ENCODE results near the gene GRM7. TPM values are rescaled to one million over a fixed set of nuclear protein-coding genes. Genes with fewer than 3 reads are reported as not detected.

GRM7 gene
- total RNA-seq, 1 donor from 2014 or later, result 0.80 TPM

DNA sequence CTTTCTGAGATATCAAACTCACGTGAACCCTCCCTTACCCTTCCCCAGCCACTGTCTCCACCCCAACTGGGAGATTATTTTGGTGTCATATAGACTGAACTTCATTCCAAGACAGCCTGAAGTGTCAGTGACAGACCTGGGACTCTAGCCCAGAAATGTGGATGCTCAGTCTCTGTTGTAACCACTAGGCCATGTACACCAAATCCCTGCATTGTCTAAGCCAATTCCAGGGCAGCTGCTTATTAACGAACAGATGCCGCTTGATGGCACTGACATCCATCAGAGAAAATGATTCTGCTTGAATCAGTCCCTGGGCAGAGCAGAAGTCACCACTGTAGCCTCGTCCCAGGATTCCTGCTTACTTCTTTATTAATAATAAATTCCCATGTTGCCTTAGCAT lies 305.5 kb downstream of the GRM7 start:
- Histone ChIP-seq H3K9me3 (ENCODE audit: low read depth) (no peaks in the 10 kb centered on the region), H3K36me3 (no peaks in the 10 kb centered on the region), H3K4me2 (no peak overlapping the region), H3K27me3 (no peaks in the 10 kb centered on the region), H3F3A (ENCODE audit: low read depth) (no peaks in the 10 kb centered on the region), H3K4me3 (no peak overlapping the region), H3K4me1 (no peaks in the 10 kb centered on the region), H4K20me1 (ENCODE audit: low read depth) (no peaks in the 10 kb centered on the region), H3K79me2 (ENCODE audit: low read depth) (no peaks in the 10 kb centered on the region), H2AFZ (replicated peaks) (no peak overlapping the region), H3K9ac (no peak overlapping the region), H3K27ac (no peak overlapping the region)
- TF ChIP-seq EZH2 (IDR thresholded peaks at IDR 0.05), result no peak
- TF ChIP-seq, protein P1, sequence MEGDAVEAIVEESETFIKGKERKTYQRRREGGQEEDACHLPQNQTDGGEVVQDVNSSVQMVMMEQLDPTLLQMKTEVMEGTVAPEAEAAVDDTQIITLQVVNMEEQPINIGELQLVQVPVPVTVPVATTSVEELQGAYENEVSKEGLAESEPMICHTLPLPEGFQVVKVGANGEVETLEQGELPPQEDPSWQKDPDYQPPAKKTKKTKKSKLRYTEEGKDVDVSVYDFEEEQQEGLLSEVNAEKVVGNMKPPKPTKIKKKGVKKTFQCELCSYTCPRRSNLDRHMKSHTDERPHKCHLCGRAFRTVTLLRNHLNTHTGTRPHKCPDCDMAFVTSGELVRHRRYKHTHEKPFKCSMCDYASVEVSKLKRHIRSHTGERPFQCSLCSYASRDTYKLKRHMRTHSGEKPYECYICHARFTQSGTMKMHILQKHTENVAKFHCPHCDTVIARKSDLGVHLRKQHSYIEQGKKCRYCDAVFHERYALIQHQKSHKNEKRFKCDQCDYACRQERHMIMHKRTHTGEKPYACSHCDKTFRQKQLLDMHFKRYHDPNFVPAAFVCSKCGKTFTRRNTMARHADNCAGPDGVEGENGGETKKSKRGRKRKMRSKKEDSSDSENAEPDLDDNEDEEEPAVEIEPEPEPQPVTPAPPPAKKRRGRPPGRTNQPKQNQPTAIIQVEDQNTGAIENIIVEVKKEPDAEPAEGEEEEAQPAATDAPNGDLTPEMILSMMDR (IDR thresholded peaks at IDR 0.05), result no peak
- no peak for TF ChIP-seq EZH2phosphoT487 (IDR thresholded peaks at IDR 0.05)
- Mint-ChIP-seq H3K9me3 (peaks cover 2% of the 10 kb centered on the region), H3K4me3 (no peak overlapping the region), H3K36me3 (no peaks in the 10 kb centered on the region), H3K4me1 (no peaks in the 10 kb centered on the region), H3K27ac (no peak overlapping the region), H3K27me3 (ENCODE audit: insufficient read depth, low read depth) (peaks cover 5% of the 10 kb centered on the region)
- no peak for DNase-seq (ENCODE audit: low spot score)

DNA sequence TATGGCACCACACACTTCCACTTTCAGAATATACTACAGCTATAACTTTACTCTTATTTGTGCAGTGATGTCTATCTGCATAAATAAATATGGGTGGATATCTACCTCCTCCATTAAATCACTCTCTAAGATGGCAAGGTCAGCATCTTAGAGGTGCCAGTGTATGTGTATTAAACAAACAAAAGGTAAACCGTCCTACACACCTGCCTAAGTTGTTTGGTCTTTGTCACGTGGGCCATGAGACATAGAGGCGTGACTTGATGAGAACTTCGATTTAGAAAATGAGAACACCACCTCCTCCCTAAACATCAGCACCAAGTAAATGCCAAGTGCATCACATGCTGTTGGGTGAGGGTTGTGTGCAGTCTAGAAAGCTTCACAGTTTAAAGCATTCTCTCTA lies 310.6 kb downstream of the GRM7 start:
- Histone ChIP-seq H3K4me1 (no peaks in the 10 kb centered on the region), H4K20me1 (ENCODE audit: low read depth) (no peaks in the 10 kb centered on the region), H3K4me3 (no peak overlapping the region), H2AFZ (replicated peaks) (no peak overlapping the region), H3K27me3 (no peaks in the 10 kb centered on the region), H3K4me2 (no peak overlapping the region), H3K9me3 (ENCODE audit: low read depth) (no peaks in the 10 kb centered on the region), H3K79me2 (ENCODE audit: low read depth) (no peaks in the 10 kb centered on the region), H3F3A (ENCODE audit: low read depth) (no peaks in the 10 kb centered on the region), H3K36me3 (no peaks in the 10 kb centered on the region), H3K9ac (no peak overlapping the region), H3K27ac (no peak overlapping the region)
- Mint-ChIP-seq H3K27me3 (ENCODE audit: insufficient read depth, low read depth) (peaks cover 5% of the 10 kb centered on the region), H3K27ac (no peak overlapping the region), H3K4me1 (no peaks in the 10 kb centered on the region), H3K4me3 (no peak overlapping the region), H3K36me3 (no peaks in the 10 kb centered on the region), H3K9me3 (peaks cover 2% of the 10 kb centered on the region)
- DNase-seq (ENCODE audit: low spot score), result no peak
- TF ChIP-seq, protein P1 (IDR thresholded peaks at IDR 0.05), result no peak
- no peak for TF ChIP-seq EZH2phosphoT487 (IDR thresholded peaks at IDR 0.05)
- TF ChIP-seq EZH2 (IDR thresholded peaks at IDR 0.05), result no peak

DNA sequence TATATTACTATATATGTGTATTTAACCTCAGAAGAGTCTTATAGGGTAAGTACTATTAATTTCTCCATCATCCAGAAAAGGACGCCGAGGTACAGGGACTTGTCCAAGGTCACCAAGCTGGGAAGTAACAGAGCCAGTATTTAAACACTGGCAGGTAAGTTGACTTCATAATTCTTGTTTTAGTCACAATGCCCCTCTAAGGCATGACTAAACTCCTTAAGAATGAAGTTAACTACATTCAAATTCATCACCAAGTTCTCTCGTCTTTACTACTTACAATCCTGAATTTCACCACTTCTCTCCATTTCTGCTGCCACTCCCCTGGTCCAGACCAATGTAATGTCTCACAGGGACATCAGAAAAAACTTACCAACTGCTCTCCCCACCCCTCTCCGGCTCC lies 312.1 kb downstream of the GRM7 start:
- no peak overlapping the region for H3K4me3 ChIP-seq
- no peak overlapping the region for H3K9ac ChIP-seq
- TF ChIP-seq, protein P1 (IDR thresholded peaks at IDR 0.05), result no peak
- TF ChIP-seq EZH2phosphoT487 (IDR thresholded peaks at IDR 0.05), result no peak
- TF ChIP-seq EZH2 (IDR thresholded peaks at IDR 0.05), result no peak
- H3K79me2 ChIP-seq (ENCODE audit: low read depth), result no peaks in the 10 kb centered on the region
- H3K27me3 Mint-ChIP-seq (ENCODE audit: insufficient read depth, low read depth), result peaks cover 3% of the 10 kb centered on the region
- H3K36me3 ChIP-seq, result no peaks in the 10 kb centered on the region
- H4K20me1 ChIP-seq (ENCODE audit: low read depth), result no peaks in the 10 kb centered on the region
- no peaks in the 10 kb centered on the region for H3K9me3 ChIP-seq (ENCODE audit: low read depth)
- no peaks in the 10 kb centered on the region for H3F3A ChIP-seq (ENCODE audit: low read depth)
- no peaks in the 10 kb centered on the region for H3K27me3 ChIP-seq
- no peak overlapping the region for H3K27ac Mint-ChIP-seq
- no peak overlapping the region for H3K27ac ChIP-seq
- no peak for DNase-seq (ENCODE audit: low spot score)
- H3K9me3 Mint-ChIP-seq, result peaks cover 1% of the 10 kb centered on the region
- H2AFZ ChIP-seq (replicated peaks), result no peak overlapping the region
- H3K4me3 Mint-ChIP-seq, result no peak overlapping the region
- H3K36me3 Mint-ChIP-seq, result no peaks in the 10 kb centered on the region
- H3K4me1 Mint-ChIP-seq, result no peaks in the 10 kb centered on the region
- H3K4me2 ChIP-seq, result no peak overlapping the region
- no peaks in the 10 kb centered on the region for H3K4me1 ChIP-seq

Measured in neural progenitor cell (in vitro differentiated cells).